Mononuclear cell (primary cell): ENCODE data around the gene C16orf78. TPM values are rescaled to one million over a fixed set of nuclear protein-coding genes. Genes with fewer than 3 reads are reported as not detected.

Source experiments
- H3K27me3 ChIP-seq: 2 replicates; pipeline ENCODE4 v1.6.0; 2011; ENCODE audit warnings: low read length, control low read depth; ENCODE audit not compliant: insufficient read depth
- H3K4me1 ChIP-seq: 2 replicates; pipeline ENCODE4 v1.5.1; 2011; ENCODE audit warnings: mild to moderate bottlenecking, low read length, control low read depth; ENCODE audit not compliant: insufficient read depth
- H3K4me3 ChIP-seq: 2 replicates; pipeline ENCODE4 v1.5.1; 2011; ENCODE audit warnings: mild to moderate bottlenecking, low read length, moderate library complexity
- H3K9me3 ChIP-seq: 2 replicates; pipeline ENCODE4 v1.5.1; 2011; ENCODE audit warnings: low read depth, mild to moderate bottlenecking, control low read depth, low read length
- total RNA-seq: library from RNA; depleted of rRNA; stranded (reverse); fragments of >200 nt; gene quantifications from one replicate; pipeline ENCODE4 v1.2.3, GENCODE V29; 2012

Gene C16orf78
- total RNA-seq, 1 donor, result not detected

DNA sequence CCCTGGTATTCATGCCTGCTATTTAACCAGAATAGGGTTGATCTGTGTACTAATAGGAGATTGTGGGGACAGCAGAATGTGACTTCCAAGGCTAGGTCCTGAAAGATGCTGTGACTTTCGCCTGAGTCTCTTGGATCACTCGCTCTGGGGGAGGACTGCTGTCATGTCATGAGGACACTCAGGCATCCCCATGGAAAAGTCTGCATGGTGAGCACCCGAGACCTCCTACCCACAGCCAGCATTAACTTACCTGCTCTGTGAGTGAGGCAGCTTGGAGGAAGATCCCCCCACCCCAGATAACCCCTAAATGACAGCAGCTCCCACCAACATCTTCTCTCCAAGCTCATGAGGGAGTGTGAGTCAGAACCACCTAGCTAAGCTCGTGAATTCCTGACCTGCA is 30.3 kb upstream of the C16orf78 start:
- no peak overlapping the region for H3K4me3 ChIP-seq
- no peaks in the 10 kb centered on the region for H3K4me1 ChIP-seq
- no peaks in the 10 kb centered on the region for H3K9me3 ChIP-seq
- no peaks in the 10 kb centered on the region for H3K27me3 ChIP-seq

DNA sequence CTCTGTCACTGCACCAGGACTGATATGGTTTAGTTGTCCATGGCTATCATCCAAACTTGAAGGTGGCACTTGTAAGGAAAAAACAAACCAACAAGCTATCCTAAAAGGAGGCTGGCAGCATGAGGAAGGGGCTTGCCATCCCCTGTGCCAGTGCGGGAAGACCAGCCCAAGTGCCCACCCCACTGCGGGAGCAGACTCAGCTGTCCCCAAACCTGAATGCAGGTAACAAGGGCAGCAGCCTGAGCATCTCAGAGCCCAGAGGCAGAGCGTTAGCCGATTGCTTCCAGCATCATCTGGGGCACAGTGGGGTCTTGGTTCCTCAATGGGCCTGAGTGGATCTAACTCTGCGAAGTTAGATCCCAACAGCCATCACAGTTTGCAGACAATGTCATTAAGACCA is 29.2 kb upstream of the C16orf78 start:
- Histone ChIP-seq H3K9me3 (no peaks in the 10 kb centered on the region), H3K27me3 (no peaks in the 10 kb centered on the region), H3K4me3 (no peak overlapping the region), H3K4me1 (no peaks in the 10 kb centered on the region)

GRCh38 chr16:49345829-49346228 is 27.8 kb upstream of the C16orf78 start:
- Histone ChIP-seq H3K9me3 (no peaks in the 10 kb centered on the region), H3K4me3 (no peak overlapping the region), H3K27me3 (no peaks in the 10 kb centered on the region), H3K4me1 (no peaks in the 10 kb centered on the region)

- Histone ChIP-seq H3K9me3 (no peaks in the 10 kb centered on the region), H3K4me3 (no peak overlapping the region), H3K4me1 (no peaks in the 10 kb centered on the region), H3K27me3 (no peaks in the 10 kb centered on the region)
Observed at GRCh38 chr16:49346459-49346858, 27.1 kb upstream of the C16orf78 start.

GRCh38 chr16:49347476-49347875 is 26.1 kb upstream of the C16orf78 start:
- Histone ChIP-seq H3K4me1 (no peaks in the 10 kb centered on the region), H3K4me3 (no peak overlapping the region), H3K9me3 (no peaks in the 10 kb centered on the region), H3K27me3 (no peaks in the 10 kb centered on the region)

- Histone ChIP-seq H3K4me1 (no peaks in the 10 kb centered on the region), H3K9me3 (no peaks in the 10 kb centered on the region), H3K27me3 (no peaks in the 10 kb centered on the region), H3K4me3 (no peak overlapping the region)
Observed at GRCh38 chr16:49348408-49349176, 25.0 kb upstream of the C16orf78 start.

DNA sequence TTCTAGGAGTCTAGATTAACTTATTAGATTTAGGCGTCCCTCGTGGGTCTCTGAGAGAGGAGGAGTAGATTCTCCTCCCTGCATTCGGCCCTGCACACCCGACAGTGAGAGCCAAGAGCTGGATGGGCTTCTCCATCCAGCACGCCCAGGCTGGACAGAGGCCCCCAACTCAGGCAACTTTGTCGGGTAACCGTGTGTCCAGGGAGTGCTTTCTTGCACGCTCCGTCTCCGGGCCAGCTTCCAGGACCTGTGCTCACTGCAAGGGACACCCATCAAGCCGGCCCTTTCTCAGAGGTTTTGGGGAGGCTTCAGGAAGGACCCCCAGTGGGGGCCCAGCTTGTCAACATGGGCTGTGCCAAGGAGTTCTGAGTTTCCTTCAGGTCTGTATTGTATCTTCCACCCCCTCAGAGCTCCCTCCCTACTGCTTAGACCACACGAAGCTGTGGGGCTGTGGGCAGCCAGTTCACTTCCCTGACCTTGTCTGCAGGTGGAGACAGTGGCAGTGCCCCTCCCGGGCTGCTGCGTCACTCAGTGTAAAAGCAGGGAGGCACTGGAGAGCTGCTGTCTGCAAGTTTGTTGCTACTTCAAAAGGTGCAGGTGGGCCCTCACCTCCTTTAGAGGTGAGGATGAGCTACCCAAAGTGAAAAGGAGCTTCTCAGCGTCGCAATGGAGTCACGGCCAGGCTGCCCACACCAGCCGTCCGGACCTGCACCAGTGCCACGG is 24.0 kb upstream of the C16orf78 start:
- Histone ChIP-seq H3K4me3 (no peak overlapping the region), H3K4me1 (no peaks in the 10 kb centered on the region), H3K9me3 (no peaks in the 10 kb centered on the region), H3K27me3 (no peaks in the 10 kb centered on the region)

GRCh38 chr16:49350265-49351095 is 23.1 kb upstream of the C16orf78 start:
- Histone ChIP-seq H3K4me3 (no peak overlapping the region), H3K9me3 (no peaks in the 10 kb centered on the region), H3K27me3 (no peaks in the 10 kb centered on the region), H3K4me1 (no peaks in the 10 kb centered on the region)

DNA sequence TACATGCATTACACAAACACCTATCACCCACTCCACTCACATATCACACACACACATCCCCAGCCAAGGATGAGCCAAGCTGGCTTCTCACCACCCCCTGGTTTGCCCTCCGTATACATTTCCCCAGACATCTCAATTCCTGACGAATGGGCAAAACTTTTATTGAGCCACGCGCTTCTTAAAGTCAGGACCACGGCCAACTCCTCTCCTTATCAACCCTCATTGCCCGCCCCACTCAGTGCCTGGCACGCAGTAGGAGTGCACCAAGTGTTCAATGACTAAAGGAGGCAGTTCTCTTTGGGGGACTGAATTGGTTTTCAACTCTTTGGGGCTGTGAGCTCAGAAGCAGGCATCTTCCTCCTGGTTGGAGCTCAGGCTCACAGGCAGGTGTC is 22.5 kb upstream of the C16orf78 start:
- Histone ChIP-seq H3K9me3 (no peaks in the 10 kb centered on the region), H3K27me3 (no peaks in the 10 kb centered on the region), H3K4me3 (no peak overlapping the region), H3K4me1 (no peaks in the 10 kb centered on the region)

DNA sequence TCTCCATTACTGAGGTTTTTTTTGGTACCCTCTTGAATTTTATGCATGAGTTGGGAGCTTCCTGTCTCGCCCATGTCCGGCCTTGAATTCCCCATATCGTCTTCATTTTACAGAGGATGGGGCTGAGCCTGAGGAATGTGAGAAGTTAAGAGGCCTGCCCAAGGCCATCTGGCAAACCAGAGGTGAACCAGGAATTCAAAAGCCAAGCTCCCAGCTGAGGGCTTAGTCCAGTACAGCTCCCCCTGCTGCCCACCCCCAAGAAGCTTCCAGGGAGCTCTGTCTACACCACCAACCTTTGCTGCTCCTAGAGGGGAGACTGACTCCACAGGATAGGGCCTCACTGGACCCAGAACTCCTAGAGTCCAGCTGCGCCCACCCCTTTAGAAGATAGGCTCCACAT is 20.7 kb upstream of the C16orf78 start:
- Histone ChIP-seq H3K4me1 (no peaks in the 10 kb centered on the region), H3K4me3 (no peak overlapping the region)

GRCh38 chr16:49353680-49354079 is 19.9 kb upstream of the C16orf78 start:
- Histone ChIP-seq H3K4me3 (no peak overlapping the region), H3K27me3 (no peaks in the 10 kb centered on the region), H3K9me3 (no peaks in the 10 kb centered on the region), H3K4me1 (no peaks in the 10 kb centered on the region)

More for the DNA sequence above, 20.7 kb upstream of the C16orf78 start:
- H3K27me3 ChIP-seq, result no peaks in the 10 kb centered on the region
- no peaks in the 10 kb centered on the region for H3K9me3 ChIP-seq

GRCh38 chr16:49354101-49354500 is 19.5 kb upstream of the C16orf78 start:
- Histone ChIP-seq H3K4me1 (no peaks in the 10 kb centered on the region), H3K9me3 (no peaks in the 10 kb centered on the region), H3K27me3 (no peaks in the 10 kb centered on the region), H3K4me3 (no peak overlapping the region)

GRCh38 chr16:49354991-49355390 is 18.6 kb upstream of the C16orf78 start:
- H3K4me1 ChIP-seq, result no peaks in the 10 kb centered on the region
- no peak overlapping the region for H3K4me3 ChIP-seq
- no peaks in the 10 kb centered on the region for H3K27me3 ChIP-seq
- no peaks in the 10 kb centered on the region for H3K9me3 ChIP-seq

GRCh38 chr16:49355933-49356665 is 17.5 kb upstream of the C16orf78 start:
- Histone ChIP-seq H3K27me3 (no peaks in the 10 kb centered on the region), H3K4me1 (no peaks in the 10 kb centered on the region), H3K4me3 (no peak overlapping the region), H3K9me3 (no peaks in the 10 kb centered on the region)
